SK-N-MC (cell line): Measurements from ENCODE around the gene HBZ.

Experiments
- EZH2 ChIP-seq: fragments of 200-600 bp; sonication (generic); IDR thresholded peaks from one replicate; pipeline ENCODE4 v1.6.1; 2017; ENCODE audit warnings: antibody characterized with exemption
- POLR2AphosphoS5 ChIP-seq: IDR thresholded peaks from 2 replicates; pipeline ENCODE4 v1.6.1; 2012; ENCODE audit warnings: mild to moderate bottlenecking, low read depth, low read length, borderline replicate concordance

DNA sequence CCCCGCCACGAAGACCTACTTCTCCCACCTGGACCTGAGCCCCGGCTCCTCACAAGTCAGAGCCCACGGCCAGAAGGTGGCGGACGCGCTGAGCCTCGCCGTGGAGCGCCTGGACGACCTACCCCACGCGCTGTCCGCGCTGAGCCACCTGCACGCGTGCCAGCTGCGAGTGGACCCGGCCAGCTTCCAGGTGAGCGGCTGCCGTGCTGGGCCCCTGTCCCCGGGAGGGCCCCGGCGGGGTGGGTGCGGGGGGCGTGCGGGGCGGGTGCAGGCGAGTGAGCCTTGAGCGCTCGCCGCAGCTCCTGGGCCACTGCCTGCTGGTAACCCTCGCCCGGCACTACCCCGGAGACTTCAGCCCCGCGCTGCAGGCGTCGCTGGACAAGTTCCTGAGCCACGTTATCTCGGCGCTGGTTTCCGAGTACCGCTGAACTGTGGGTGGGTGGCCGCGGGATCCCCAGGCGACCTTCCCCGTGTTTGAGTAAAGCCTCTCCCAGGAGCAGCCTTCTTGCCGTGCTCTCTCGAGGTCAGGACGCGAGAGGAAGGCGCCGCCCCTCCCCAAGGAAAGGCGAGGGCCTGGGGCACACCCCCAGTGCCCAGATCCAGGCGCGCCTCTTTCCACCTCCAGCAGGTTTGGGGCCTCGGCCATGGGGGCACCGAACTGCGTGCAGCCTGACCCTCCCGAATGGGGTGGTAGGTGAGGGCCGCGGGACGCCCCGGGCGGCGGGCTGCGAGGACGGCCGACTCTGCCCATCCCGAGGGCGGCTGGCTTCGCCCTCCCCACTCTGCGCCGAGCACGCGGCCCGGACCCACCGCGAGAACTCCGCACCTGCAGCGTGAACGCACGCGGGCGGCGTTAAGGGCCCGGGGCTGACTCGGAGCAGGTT, 28.5 kb downstream of the HBZ start:
- TF ChIP-seq EZH2, result no peak
- no peak for TF ChIP-seq POLR2AphosphoS5
